HepG2 (cell line): ENCODE measurements around the gene ETS2. TPM values are rescaled to one million over a fixed set of nuclear protein-coding genes. Genes with fewer than 3 reads are reported as not detected.

Experiments
- ATAD3A ChIP-seq: sonication (generic); formaldehyde crosslinking; IDR thresholded peaks from 2 replicates; pipeline ENCODE4 v1.4.0; 2020; ENCODE audit warnings: missing genetic modification reagents
- BHLHE40 ChIP-seq: IDR thresholded peaks from 2 replicates; pipeline ENCODE4 v1.6.1; 2011; ENCODE audit warnings: low read length, improper control_type of control experiment
- EP300 ChIP-seq, 3 experiments: sonication (generic) in 1 of 3; formaldehyde crosslinking in 1 of 3; IDR thresholded peaks; 2 replicates each; pipeline versions ENCODE4 v1.5.1 to v1.6.1; 2011 to 2020; ENCODE audit warnings: low read depth in 2 of 3, low read length in 2 of 3, borderline replicate concordance in 1 of 3, improper control_type of control experiment in 1 of 3, mild to moderate bottlenecking in 1 of 3, missing genetic modification reagents in 1 of 3, moderate library complexity in 1 of 3
- HNRNPL ChIP-seq: fragments of 200-400 bp; formaldehyde crosslinking; IDR thresholded peaks from 2 replicates; pipeline ENCODE4 v1.6.1; 2017; ENCODE audit warnings: mild to moderate bottlenecking, low read depth, low read length
- HNRNPUL1 ChIP-seq: fragments of 200-400 bp; formaldehyde crosslinking; IDR thresholded peaks from 2 replicates; pipeline ENCODE4 v1.6.1; 2017; ENCODE audit warnings: low read depth, mild to moderate bottlenecking, low read length, moderate library complexity
- KLF12 ChIP-seq: sonication (generic); formaldehyde crosslinking; IDR thresholded peaks from 2 replicates; pipeline ENCODE4 v1.4.0; 2020; ENCODE audit warnings: missing genetic modification reagents, borderline replicate concordance
- MZF1 ChIP-seq: sonication (generic); formaldehyde crosslinking; IDR thresholded peaks from 2 replicates; pipeline ENCODE4 v1.8.1; 2023; ENCODE audit warnings: mild to moderate bottlenecking, missing genetic modification reagents, borderline replicate concordance
- PPARG ChIP-seq: conservative IDR thresholded peaks from 2 replicates; pipeline ENCODE4 v1.6.1; 2016; ENCODE audit warnings: missing biosample characterization, missing genetic modification reagents
- SKIL ChIP-seq: sonication (generic); formaldehyde crosslinking; IDR thresholded peaks from 2 replicates; pipeline ENCODE4 v1.8.0; 2022; ENCODE audit warnings: missing genetic modification reagents, mild to moderate bottlenecking, moderate library complexity, borderline replicate concordance
- STAT5B ChIP-seq: sonication (generic); formaldehyde crosslinking; IDR thresholded peaks from 2 replicates; pipeline ENCODE4 v1.4.0; 2020; ENCODE audit warnings: missing genetic modification reagents
- ZBTB20 ChIP-seq: sonication (generic); formaldehyde crosslinking; IDR thresholded peaks from 2 replicates; pipeline ENCODE4 v1.8.1; 2023; ENCODE audit warnings: missing genetic modification reagents, low read depth, mild to moderate bottlenecking, borderline replicate concordance
- ZBTB33 ChIP-seq: sonication (generic); formaldehyde crosslinking; IDR thresholded peaks from 2 replicates; pipeline ENCODE4 v1.4.0; 2020; ENCODE audit warnings: missing genetic modification reagents
- ZFP90 ChIP-seq: sonication (generic); formaldehyde crosslinking; IDR thresholded peaks from 2 replicates; pipeline ENCODE4 v1.8.0; 2022; ENCODE audit warnings: missing genetic modification reagents, mild to moderate bottlenecking, inconsistent platforms, borderline replicate concordance
- ZNF44 ChIP-seq: sonication (generic); formaldehyde crosslinking; IDR thresholded peaks from 2 replicates; pipeline ENCODE4 v1.5.1; 2020; ENCODE audit warnings: mild to moderate bottlenecking, missing genetic modification reagents
- ZNF496 ChIP-seq: sonication (generic); formaldehyde crosslinking; IDR thresholded peaks from 2 replicates; pipeline ENCODE4 v1.8.1; 2023; ENCODE audit warnings: mild to moderate bottlenecking, moderate library complexity, missing genetic modification reagents; ENCODE audit not compliant: insufficient replicate concordance
- polyA plus RNA-seq, 8 experiments: library from polyadenylated mRNA; depleted of rRNA in 3 of 8; stranded (reverse) in 7 of 8; unstranded in 1 of 8; fragments of >200 nt; fragmentation: Illumina TruSeq in 4 of 8; extraction: Trizol in 4 of 8; gene quantifications; 2 replicates each; pipeline versions ENCODE4 v1.2.1 to v1.2.3, GENCODE V29; 2011 to 2016; ENCODE audit warnings: low read depth in 4 of 8, missing spikeins in 1 of 8, mixed read lengths in 1 of 8; ENCODE audit not compliant: insufficient read depth in 1 of 8
- total RNA-seq, 5 experiments: library from RNA; depleted of rRNA; stranded (reverse); fragments of >200 nt; fragmentation: Illumina TruSeq; extraction: Trizol; gene quantifications; 2 replicates each; pipeline ENCODE4 v1.2.3, GENCODE V29; 2016; ENCODE audit warnings: low read depth in 1 of 5
- TF ChIP-seq, protein P1 (sequence below): sonication (generic); formaldehyde crosslinking; IDR thresholded peaks from 2 replicates; pipeline ENCODE4 v1.4.0; 2020; ENCODE audit warnings: mild to moderate bottlenecking, missing genetic modification reagents, borderline replicate concordance
- TF ChIP-seq, protein P2 (sequence below): sonication (generic); formaldehyde crosslinking; conservative IDR thresholded peaks from 2 replicates; pipeline ENCODE4 v1.4.0; 2020; ENCODE audit warnings: missing genetic modification reagents
- TF ChIP-seq, protein P3 (sequence below): sonication (generic); formaldehyde crosslinking; conservative IDR thresholded peaks from 2 replicates; pipeline ENCODE4 v1.8.0; 2022; ENCODE audit warnings: mild to moderate bottlenecking, moderate library complexity, missing genetic modification reagents

Gene ETS2
- total and polyA plus RNA-seq, 2 of the 13 experiments (the other 11 are each of a cell fraction or from before 2014, with no cell fraction given), result 24.6 to 64.4 TPM

DNA sequence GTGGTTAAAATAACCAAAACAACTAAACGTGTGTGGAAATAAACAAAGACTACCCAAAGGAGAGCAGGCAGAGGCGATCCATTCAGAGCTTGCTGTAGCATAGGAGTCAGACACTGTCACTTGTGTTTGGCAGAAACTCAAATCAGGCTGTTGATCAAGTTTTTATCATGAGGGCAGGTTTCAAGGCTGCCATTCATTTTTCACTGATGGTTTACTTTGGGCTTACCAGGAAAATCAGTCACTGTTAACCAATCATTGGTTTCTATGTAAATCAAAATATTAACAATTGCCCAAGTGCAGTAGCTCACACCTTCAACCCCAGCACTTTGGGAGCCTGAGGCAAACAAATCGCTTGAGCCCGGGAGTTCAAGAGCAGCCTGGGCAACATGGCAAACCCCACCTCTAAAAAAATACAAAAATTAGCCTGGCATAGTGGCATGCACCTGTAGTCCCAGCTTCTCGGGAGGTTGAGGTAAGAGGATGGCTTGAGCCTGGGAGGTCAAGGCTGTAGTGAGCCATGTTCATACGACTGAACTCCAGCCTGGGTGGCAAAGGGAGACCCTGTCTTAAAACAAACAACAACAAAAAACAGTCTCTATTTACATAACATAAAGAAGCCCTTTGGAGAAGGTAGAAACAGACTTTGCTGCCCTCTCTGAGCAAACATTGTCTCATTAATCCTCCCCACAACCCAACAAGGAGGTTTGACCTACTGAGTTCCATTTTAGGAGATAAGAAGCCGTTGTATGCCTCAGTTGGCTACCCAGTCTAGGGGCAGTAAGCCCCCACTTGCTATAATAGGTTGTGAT, 21.1 kb upstream of the ETS2 start (continued):
- TF ChIP-seq, protein P1, sequence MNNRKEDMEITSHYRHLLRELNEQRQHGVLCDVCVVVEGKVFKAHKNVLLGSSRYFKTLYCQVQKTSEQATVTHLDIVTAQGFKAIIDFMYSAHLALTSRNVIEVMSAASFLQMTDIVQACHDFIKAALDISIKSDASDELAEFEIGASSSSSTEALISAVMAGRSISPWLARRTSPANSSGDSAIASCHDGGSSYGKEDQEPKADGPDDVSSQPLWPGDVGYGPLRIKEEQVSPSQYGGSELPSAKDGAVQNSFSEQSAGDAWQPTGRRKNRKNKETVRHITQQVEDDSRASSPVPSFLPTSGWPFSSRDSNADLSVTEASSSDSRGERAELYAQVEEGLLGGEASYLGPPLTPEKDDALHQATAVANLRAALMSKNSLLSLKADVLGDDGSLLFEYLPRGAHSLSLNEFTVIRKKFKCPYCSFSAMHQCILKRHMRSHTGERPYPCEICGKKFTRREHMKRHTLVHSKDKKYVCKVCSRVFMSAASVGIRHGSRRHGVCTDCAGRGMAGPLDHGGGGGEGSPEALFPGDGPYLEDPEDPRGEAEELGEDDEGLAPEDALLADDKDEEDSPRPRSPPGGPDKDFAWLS (CRISPR knock-in tag), result no peak
- TF ChIP-seq, protein P2, sequence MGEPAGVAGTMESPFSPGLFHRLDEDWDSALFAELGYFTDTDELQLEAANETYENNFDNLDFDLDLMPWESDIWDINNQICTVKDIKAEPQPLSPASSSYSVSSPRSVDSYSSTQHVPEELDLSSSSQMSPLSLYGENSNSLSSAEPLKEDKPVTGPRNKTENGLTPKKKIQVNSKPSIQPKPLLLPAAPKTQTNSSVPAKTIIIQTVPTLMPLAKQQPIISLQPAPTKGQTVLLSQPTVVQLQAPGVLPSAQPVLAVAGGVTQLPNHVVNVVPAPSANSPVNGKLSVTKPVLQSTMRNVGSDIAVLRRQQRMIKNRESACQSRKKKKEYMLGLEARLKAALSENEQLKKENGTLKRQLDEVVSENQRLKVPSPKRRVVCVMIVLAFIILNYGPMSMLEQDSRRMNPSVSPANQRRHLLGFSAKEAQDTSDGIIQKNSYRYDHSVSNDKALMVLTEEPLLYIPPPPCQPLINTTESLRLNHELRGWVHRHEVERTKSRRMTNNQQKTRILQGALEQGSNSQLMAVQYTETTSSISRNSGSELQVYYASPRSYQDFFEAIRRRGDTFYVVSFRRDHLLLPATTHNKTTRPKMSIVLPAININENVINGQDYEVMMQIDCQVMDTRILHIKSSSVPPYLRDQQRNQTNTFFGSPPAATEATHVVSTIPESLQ (CRISPR knock-in tag), result no peak
- TF ChIP-seq ZNF44 (CRISPR knock-in tag), result no peak
- TF ChIP-seq ZFP90 (CRISPR knock-in tag), result no peak
- TF ChIP-seq, protein P3, sequence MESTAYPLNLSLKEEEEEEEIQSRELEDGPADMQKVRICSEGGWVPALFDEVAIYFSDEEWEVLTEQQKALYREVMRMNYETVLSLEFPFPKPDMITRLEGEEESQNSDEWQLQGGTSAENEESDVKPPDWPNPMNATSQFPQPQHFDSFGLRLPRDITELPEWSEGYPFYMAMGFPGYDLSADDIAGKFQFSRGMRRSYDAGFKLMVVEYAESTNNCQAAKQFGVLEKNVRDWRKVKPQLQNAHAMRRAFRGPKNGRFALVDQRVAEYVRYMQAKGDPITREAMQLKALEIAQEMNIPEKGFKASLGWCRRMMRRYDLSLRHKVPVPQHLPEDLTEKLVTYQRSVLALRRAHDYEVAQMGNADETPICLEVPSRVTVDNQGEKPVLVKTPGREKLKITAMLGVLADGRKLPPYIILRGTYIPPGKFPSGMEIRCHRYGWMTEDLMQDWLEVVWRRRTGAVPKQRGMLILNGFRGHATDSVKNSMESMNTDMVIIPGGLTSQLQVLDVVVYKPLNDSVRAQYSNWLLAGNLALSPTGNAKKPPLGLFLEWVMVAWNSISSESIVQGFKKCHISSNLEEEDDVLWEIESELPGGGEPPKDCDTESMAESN (CRISPR knock-in tag), result no peak
- TF ChIP-seq ZNF496, result no peak
- no peak for TF ChIP-seq BHLHE40
- no peak for TF ChIP-seq ZBTB20 (CRISPR knock-in tag)
- TF ChIP-seq HNRNPL, result no peak
- no peak for TF ChIP-seq STAT5B (CRISPR knock-in tag)
- no peak for TF ChIP-seq ZBTB33
- no peak for TF ChIP-seq SKIL (CRISPR knock-in tag)
- no peak for TF ChIP-seq KLF12 (CRISPR knock-in tag)
- TF ChIP-seq MZF1 (CRISPR knock-in tag), result no peak
- TF ChIP-seq ATAD3A (CRISPR knock-in tag), result no peak
- TF ChIP-seq EP300 (IDR thresholded peaks at IDR 0.05; ENCODE audit: low read depth in 2 of 2, low read length in 2 of 2), result peak in 1 of 2 experiments; percentile 62; a peak in 2 of 4 replicates
- no peak for TF ChIP-seq EP300 (CRISPR knock-in tag; IDR thresholded peaks at IDR 0.05; ENCODE audit: borderline replicate concordance)
- no peak for TF ChIP-seq PPARG
- TF ChIP-seq HNRNPUL1, result no peak
